Activated B cell treated with CpG ODN at 0.5 μM for 24 hours (primary cell): ENCODE data around the gene TBC1D1. TPM values are rescaled to one million over a fixed set of nuclear protein-coding genes. Genes with fewer than 3 reads are reported as not detected.
A peak's percentile ranks its signal among the peaks of the same experiment; 100 is the strongest.

Experiments used
- ATAC-seq: fragments of 200-7000 bp; cut with Tn5 transposase; one replicate; pipeline ENCODE4 v1.10.0; 2021; ENCODE audit warnings: low read depth, mild to moderate bottlenecking, moderate library complexity
- CTCF ChIA-PET: fragments of 350-600 bp; sonication (Branson Sonifier 250); formaldehyde crosslinking; loops from one replicate; lab custom pipeline; 2021; ENCODE audit warnings: antibody characterized with exemption; lab: Charles Lee
- POLR2A ChIA-PET: fragments of 350-600 bp; sonication (Branson Sonifier 250); formaldehyde crosslinking; loops from one replicate; lab custom pipeline; 2021; ENCODE audit warnings: antibody characterized with exemption; lab: Charles Lee
- DNase-seq: peaks from one replicate; pipeline ENCODE4 v3.0.0; 2022
- H3K27ac Mint-ChIP-seq: one replicate; pipeline ENCODE4 v1.8.0; 2020; ENCODE audit warnings: mixed read lengths
- H3K27me3 Mint-ChIP-seq: one replicate; pipeline ENCODE4 v1.8.0; 2021; ENCODE audit warnings: mixed read lengths
- H3K36me3 Mint-ChIP-seq: one replicate; pipeline ENCODE4 v1.8.0; 2021; ENCODE audit warnings: low read depth, mixed read lengths
- H3K4me1 Mint-ChIP-seq: one replicate; pipeline ENCODE4 v1.8.0; 2021; ENCODE audit warnings: mixed read lengths
- H3K4me3 Mint-ChIP-seq: one replicate; pipeline ENCODE4 v1.8.0; 2020; ENCODE audit warnings: mild to moderate bottlenecking, mixed read lengths
- H3K9me3 Mint-ChIP-seq: one replicate; pipeline ENCODE4 v1.8.0; 2020; ENCODE audit warnings: mixed read lengths
- CTCF ChIP-seq: fragments of 200-600 bp; IDR thresholded peaks from one replicate; pipeline ENCODE4 v1.8.0; 2022; ENCODE audit warnings: antibody characterized with exemption, mild to moderate bottlenecking
- intact Hi-C: fragments of 100-400 bp; cut with micrococcal nuclease; formaldehyde crosslinking; loops from one replicate; pipeline ENCODE4 v1.15.1; 2024
- total RNA-seq: library from RNA; stranded (reverse); gene quantifications from 2 replicates; pipeline ENCODE4 v1.2.3, GENCODE V29; 2022

TBC1D1 gene
- total RNA-seq, 1 donor from 2014 or later, result 84.8 TPM

GRCh38 chr4:38155589-38156294, 264.9 kb downstream of the TBC1D1 start:
- no peak for ATAC-seq
- Mint-ChIP-seq H3K9me3 (no peaks in the 10 kb centered on the region), H3K36me3 (no peaks in the 10 kb centered on the region), H3K4me1 (peaks cover 27% of the 10 kb centered on the region), H3K27ac (no peak overlapping the region), H3K4me3 (no peak overlapping the region), H3K27me3 (no peaks in the 10 kb centered on the region)
- DNase-seq, result no peak
- ChIA-PET CTCF (no interaction called here), POLR2A (interaction anchor here (0.6 kb wide), 2 partner anchors 18 to 554 kb away, joined by 4 to 6 read pairs; no protein-coding TSS in a partner anchor)
- intact Hi-C loops, result no loop called here
- no peak for TF ChIP-seq CTCF

- Mint-ChIP-seq H3K9me3 (no peaks in the 10 kb centered on the region), H3K4me3 (no peak overlapping the region), H3K27ac (no peak overlapping the region), H3K36me3 (no peaks in the 10 kb centered on the region), H3K4me1 (peaks cover 35% of the 10 kb centered on the region), H3K27me3 (no peaks in the 10 kb centered on the region)
- ATAC-seq (no peak), DNase-seq (no peak)
- POLR2A ChIA-PET, result no interaction called here
- CTCF ChIA-PET, result no interaction called here
- intact Hi-C loops, result no loop called here
- TF ChIP-seq CTCF, result no peak
These were observed 266.7 kb downstream of the TBC1D1 start for GRCh38 chr4:38157592-38157991.

- intact Hi-C loops, result no loop called here
- POLR2A ChIA-PET, result interaction anchor here (1.1 kb wide), 1 partner anchor 503 kb away, joined by 3 read pairs; no protein-coding TSS in a partner anchor
- no peak for TF ChIP-seq CTCF
- Mint-ChIP-seq H3K4me1 (peaks cover 11% of the 10 kb centered on the region), H3K27me3 (no peaks in the 10 kb centered on the region), H3K4me3 (no peak overlapping the region), H3K27ac (peak overlapping the region; percentile 47), H3K36me3 (no peaks in the 10 kb centered on the region), H3K9me3 (peaks cover 3% of the 10 kb centered on the region)
- ATAC-seq (peak; percentile 82), DNase-seq (no peak)
- CTCF ChIA-PET, result interaction anchor here (1.0 to 2.0 kb wide), 2 partner anchors 19 to 515 kb away, joined by 4 to 8 read pairs; no protein-coding TSS in a partner anchor
These were observed 269.8 kb downstream of the TBC1D1 start for GRCh38 chr4:38160487-38161207.

- TF ChIP-seq CTCF, result no peak
- CTCF ChIA-PET, result interaction anchor here (1.0 to 2.0 kb wide), 2 partner anchors 18 to 514 kb away, joined by 4 to 8 read pairs; no protein-coding TSS in a partner anchor
- Mint-ChIP-seq H3K4me1 (peaks cover 10% of the 10 kb centered on the region), H3K4me3 (no peak overlapping the region), H3K9me3 (peaks cover 3% of the 10 kb centered on the region), H3K27me3 (peaks cover 3% of the 10 kb centered on the region), H3K27ac (peak overlapping the region; percentile 47), H3K36me3 (no peaks in the 10 kb centered on the region)
- intact Hi-C loops, result no loop called here
- DNase-seq (no peak), ATAC-seq (peak; percentile 76)
- POLR2A ChIA-PET, result no interaction called here
These were observed 270.6 kb downstream of the TBC1D1 start for GRCh38 chr4:38161208-38162113.
